HG02571 (cell line): ENCODE data around the gene SLC24A3.

Experiments used
- ATAC-seq: cut with Tn5 transposase; IDR thresholded peaks from one replicate; pipeline ENCODE4 v1.9.1; 2021; ENCODE audit warnings: mild to moderate bottlenecking, moderate library complexity; ENCODE audit not compliant: unreplicated experiment

SLC24A3 gene

DNA sequence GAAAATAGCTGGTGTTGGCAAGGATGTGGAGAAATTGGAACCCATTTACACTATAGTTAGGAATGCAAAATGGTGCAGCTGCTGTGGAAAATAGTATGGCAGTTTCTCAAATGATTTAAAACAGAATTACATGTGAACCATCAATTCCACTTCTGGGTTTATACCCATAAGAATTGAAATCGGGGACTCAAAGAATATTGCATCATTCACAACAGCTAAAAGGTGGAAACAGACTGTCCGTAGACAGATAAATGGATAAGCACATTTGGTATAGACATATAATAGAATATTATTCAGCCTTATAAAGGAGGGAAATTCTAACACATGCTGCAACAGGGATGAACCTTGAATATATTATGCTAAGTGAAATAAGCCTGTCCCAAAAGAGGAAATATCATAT, 355.7 kb downstream of the SLC24A3 start:
- no peak for ATAC-seq

- no peak for ATAC-seq
Measured at GRCh38 chr20:19571996-19572395, 359.6 kb downstream of the SLC24A3 start.

- ATAC-seq = no peak
Measured at GRCh38 chr20:19577692-19578091, 365.2 kb downstream of the SLC24A3 start.

GRCh38 chr20:19582782-19583181, 370.3 kb downstream of the SLC24A3 start:
- no peak for ATAC-seq

DNA sequence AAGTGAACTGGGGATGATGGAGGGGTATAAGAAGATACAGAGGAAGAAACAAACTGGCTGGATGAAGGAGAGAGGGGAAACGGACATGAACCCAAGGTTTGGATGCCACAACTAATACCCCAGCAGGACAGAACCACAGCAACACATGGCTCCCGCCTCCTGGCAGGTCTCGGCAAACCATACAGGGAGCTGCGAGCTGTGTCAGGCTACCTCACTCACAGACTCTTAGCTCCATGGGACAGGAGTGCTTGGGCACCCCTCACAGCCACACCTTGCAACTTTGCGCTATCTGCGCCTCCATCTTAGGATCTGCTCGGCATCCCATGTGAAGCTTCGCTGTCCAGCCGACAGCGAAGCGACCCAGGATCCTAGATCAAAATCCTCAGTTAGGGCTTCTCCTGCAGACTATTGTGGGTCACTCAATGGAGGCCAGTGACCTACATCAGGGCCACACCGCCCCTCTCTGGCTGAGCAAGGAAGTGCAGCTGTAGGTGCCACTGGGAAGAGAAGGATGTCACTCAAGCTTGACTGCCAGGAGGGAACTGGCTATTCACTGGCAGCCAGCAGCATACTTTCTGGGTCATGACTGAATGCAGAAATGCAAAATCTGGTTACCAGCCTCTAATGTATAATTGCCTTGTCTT, 371.2 kb downstream of the SLC24A3 start:
- ATAC-seq = no peak

DNA sequence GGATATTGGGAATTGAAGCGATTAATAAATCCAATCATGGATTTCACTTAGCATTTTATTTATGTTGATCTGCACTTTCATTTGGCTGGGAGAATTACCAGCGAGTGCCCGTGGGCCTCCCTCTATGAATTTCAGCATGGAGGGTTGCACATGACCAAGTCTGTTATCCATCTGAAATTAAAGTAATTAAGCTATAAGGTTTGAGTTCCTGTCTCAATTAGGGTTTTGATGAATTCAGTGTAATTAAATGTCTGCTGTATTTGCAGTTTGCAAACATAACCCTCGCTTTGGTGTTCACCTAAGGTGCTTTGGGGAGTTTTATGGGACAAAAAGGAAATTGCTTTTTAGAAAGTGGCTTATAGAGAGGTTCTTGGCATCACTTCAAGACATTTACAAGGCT, 375.8 kb downstream of the SLC24A3 start:
- no peak for ATAC-seq

DNA sequence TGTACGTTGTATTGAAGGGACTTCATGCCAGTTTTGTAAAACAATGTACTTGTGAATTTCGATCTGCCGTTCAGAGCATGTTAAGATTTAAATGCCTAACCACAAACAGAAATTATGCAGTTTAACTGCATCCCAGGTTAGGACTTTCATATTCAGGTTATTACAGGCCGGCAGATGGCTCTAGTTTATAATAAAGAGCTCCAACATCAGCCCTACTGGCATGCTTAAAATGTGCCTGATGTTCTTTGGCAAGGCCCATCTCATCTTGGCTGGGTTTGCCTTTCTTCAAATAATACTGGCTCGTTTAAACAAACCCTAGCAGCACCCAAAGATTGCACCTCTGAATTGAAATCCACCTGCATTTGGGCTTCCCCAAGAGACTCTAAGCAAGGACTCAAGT, 376.3 kb downstream of the SLC24A3 start:
- no peak for ATAC-seq

GRCh38 chr20:19589787-19590362, 377.4 kb downstream of the SLC24A3 start:
- no peak for ATAC-seq

- no peak for ATAC-seq
Measured at GRCh38 chr20:19590382-19590781, 377.9 kb downstream of the SLC24A3 start.

DNA sequence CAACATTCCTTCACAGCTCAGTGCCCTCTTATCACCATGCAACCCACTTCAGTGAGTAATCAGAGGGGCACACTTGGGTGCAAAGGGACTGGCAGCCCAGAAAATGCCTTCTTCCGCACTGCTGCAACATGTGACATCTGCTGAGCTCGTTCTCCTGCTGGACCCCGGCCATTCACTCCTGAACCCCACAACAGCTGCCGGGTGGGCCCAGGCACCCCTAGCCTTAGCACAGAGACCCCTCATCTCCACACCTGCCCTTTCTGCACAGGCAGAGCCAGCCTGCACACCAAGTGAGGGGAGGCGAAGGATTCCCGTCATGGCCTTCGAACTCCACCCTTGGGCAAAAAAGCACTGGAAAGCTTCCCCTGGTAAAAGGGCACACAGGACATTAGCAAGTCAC, 381.3 kb downstream of the SLC24A3 start:
- no peak for ATAC-seq

DNA sequence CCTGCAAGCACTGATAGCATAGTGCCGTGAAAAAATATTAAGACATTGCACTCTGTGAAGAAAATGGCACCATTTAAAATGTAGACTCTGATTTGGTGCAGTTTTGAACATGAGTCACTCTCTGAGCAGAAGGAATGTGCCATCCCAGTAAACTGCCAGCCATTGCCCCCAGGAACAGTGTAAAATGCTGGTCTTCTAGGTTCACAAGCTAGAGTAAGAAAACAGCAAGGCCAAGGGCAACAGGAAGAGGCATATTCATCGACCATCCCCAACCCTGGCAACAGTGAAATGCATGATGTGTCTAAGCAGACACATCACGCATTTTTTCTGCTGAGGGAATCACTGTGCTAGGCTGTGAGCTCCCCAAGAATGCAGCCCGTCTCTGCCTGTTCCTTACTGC, 382.5 kb downstream of the SLC24A3 start:
- no peak for ATAC-seq

GRCh38 chr20:19598117-19598850, 385.8 kb downstream of the SLC24A3 start:
- no peak for ATAC-seq

DNA sequence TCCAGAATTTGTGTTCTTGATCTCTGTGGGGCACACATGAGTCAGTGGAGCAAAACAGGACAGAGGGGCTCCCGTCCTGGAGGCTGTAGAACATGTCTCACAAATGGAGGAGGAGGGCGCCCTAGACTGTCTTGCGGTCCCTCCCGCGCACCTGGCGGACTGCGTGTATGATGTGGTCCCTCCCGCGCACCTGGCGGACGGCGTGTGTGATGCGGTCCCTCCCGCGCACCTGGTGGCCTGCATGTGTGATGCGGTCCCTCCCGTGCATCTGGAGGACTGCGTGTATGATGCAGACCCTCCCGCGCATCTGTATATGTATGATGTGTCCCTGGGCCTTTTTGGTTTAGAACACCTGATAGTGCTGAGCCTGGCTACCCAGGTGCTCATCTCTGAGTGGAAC, 386.8 kb downstream of the SLC24A3 start:
- no peak for ATAC-seq

- no peak for ATAC-seq
Measured at GRCh38 chr20:19600042-19600441, 387.6 kb downstream of the SLC24A3 start.

GRCh38 chr20:19601126-19601810, 388.8 kb downstream of the SLC24A3 start:
- ATAC-seq = no peak

DNA sequence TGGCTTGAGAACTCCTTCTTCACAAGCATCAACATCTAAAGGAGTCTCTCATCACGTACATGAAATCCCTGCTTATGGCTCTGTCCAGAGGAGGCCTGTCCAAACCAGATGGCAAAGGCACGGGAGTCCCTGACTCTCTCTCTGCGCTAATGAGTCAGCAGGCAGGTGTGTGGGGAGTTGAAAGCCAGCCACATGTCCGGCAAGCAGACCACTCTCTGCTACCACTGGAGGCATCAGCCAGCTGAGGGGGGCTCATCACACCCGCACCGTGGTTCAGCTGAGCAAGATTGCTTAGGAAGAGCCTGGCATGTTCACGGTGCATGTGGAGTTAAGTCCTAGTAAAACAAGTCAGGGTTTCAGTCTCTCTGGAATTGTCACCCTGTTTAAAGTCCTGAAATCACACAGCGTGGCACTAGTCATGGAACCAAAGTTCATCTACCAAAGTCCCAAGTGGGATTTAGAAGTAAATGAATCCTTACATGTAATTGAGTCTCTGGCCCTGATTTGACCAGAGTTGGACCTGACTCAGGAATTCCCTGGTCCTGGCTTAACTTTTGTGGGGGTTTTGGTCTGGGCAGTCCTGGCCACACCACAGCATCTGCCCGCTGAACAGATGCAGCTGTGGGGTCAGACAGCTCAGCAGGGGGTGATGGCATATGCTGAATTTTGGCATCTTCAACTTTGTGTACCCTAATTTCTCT, 390.4 kb downstream of the SLC24A3 start:
- ATAC-seq = no peak

DNA sequence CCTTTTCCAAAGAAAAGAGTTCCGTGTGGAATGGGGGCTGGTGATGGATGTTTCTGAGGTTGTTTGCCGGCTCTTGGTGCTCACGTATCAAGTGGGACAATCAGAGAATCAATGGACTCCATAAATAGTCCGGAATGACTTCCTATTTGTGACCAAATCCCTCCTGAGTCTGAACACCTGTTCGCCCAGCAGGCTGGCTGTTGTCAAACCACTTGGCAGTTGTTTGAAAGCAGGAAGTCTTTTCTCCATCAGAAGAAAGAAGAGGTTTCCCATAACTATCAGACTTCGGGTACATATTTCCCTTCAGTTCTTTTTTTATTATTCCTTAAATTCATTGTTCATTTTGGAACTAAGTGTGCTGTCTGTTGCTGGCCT, 390.9 kb downstream of the SLC24A3 start:
- ATAC-seq = no peak

GRCh38 chr20:19605786-19606485, 393.5 kb downstream of the SLC24A3 start:
- ATAC-seq = no peak

- ATAC-seq = no peak
Measured at GRCh38 chr20:19609642-19610223, 397.3 kb downstream of the SLC24A3 start.

DNA sequence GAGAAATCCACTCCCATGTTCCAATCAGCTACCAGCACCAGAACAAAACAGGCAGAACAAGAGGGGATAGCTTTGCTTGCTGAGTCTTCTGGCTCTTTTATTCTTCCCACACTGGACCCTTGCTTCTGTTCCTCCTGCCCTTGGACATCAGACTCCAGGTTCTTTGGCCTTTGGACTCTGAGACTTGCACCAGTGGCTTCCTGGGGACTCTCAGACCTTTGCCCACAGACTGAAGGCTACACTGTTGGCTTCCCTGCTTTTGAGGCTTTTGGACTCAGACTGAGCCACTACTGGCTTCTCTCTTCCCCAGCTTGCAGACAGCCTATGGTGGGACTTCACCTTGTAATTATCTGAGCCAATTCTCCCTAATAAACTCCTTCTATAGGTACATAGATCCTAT, 403.2 kb downstream of the SLC24A3 start:
- no peak for ATAC-seq
